H9 (cell line): ENCODE results near the gene USF3. TPM values are rescaled to one million over a fixed set of nuclear protein-coding genes. Genes with fewer than 3 reads are reported as not detected.

Experiments
- DNase-seq: peaks from one replicate; pipeline ENCODE4 v3.0.0-alpha.2; 2017
- H2AFZ ChIP-seq: one replicate; pipeline ENCODE4 v1.6.1; 2013; ENCODE audit warnings: mild to moderate bottlenecking, low read length, control low read depth, moderate library complexity
- H2AK5ac ChIP-seq: 2 replicates; pipeline ENCODE4 v1.6.1; 2013; ENCODE audit warnings: low read length, control low read depth, mixed read lengths; ENCODE audit not compliant: insufficient read length
- H2BK120ac ChIP-seq: one replicate; pipeline ENCODE4 v1.6.1; 2013; ENCODE audit warnings: low read depth, mild to moderate bottlenecking, low read length, control low read depth, inconsistent platforms; ENCODE audit not compliant: poor library complexity, severe bottlenecking
- H2BK12ac ChIP-seq: 2 replicates; pipeline ENCODE4 v1.6.1; 2013; ENCODE audit warnings: low read length, control low read depth, mixed read lengths, low read depth; ENCODE audit not compliant: insufficient read length
- H2BK15ac ChIP-seq: 2 replicates; pipeline ENCODE4 v1.6.1; 2013; ENCODE audit warnings: low read depth, low read length, control low read depth
- H2BK20ac ChIP-seq: one replicate; pipeline ENCODE4 v1.6.1; 2013; ENCODE audit warnings: low read depth, mild to moderate bottlenecking, low read length, control low read depth, inconsistent platforms; ENCODE audit not compliant: poor library complexity, severe bottlenecking
- H2BK5ac ChIP-seq: 2 replicates; pipeline ENCODE4 v1.6.1; 2013; ENCODE audit warnings: low read length, control low read depth, mixed read lengths; ENCODE audit not compliant: insufficient read length
- H3K14ac ChIP-seq: 2 replicates; pipeline ENCODE4 v1.6.1; 2013; ENCODE audit warnings: low read length, control low read depth; ENCODE audit not compliant: insufficient read depth
- H3K18ac ChIP-seq: 2 replicates; pipeline ENCODE4 v1.6.1; 2013; ENCODE audit warnings: low read depth, mild to moderate bottlenecking, mixed read lengths, low read length, control low read depth; ENCODE audit not compliant: insufficient read length
- H3K23ac ChIP-seq: 2 replicates; pipeline ENCODE4 v1.6.1; 2013; ENCODE audit warnings: low read length, control low read depth, mixed read lengths, low read depth; ENCODE audit not compliant: insufficient read length
- H3K23me2 ChIP-seq: 2 replicates; pipeline ENCODE4 v1.6.1; 2013; ENCODE audit warnings: low read depth, mild to moderate bottlenecking, mixed read lengths, low read length, control low read depth; ENCODE audit not compliant: insufficient read length, poor library complexity, severe bottlenecking
- H3K27ac ChIP-seq: 2 replicates; pipeline ENCODE4 v1.5.1; 2013; ENCODE audit warnings: low read length, control low read depth, mixed read lengths, low read depth; ENCODE audit not compliant: insufficient read length
- H3K27me3 ChIP-seq: 2 replicates; pipeline ENCODE4 v1.6.1; 2013; ENCODE audit warnings: low read length, control low read depth, inconsistent platforms; ENCODE audit not compliant: insufficient read depth
- H3K4ac ChIP-seq: 2 replicates; pipeline ENCODE4 v1.6.1; 2013; ENCODE audit warnings: low read depth, mild to moderate bottlenecking, control low read depth, inconsistent platforms, low read length, moderate library complexity
- H3K4me1 ChIP-seq: 2 replicates; pipeline ENCODE4 v1.6.1; 2013; ENCODE audit warnings: low read length, control low read depth, inconsistent platforms; ENCODE audit not compliant: insufficient read depth
- H3K4me2 ChIP-seq: 2 replicates; pipeline ENCODE4 v1.6.1; 2013; ENCODE audit warnings: low read length, control low read depth, mixed read lengths; ENCODE audit not compliant: insufficient read length, insufficient read depth
- H3K56ac ChIP-seq: 2 replicates; pipeline ENCODE4 v1.6.1; 2013; ENCODE audit warnings: low read depth, mild to moderate bottlenecking, mixed read lengths, low read length, control low read depth; ENCODE audit not compliant: insufficient read length
- H3K79me1 ChIP-seq: 2 replicates; pipeline ENCODE4 v1.6.1; 2013; ENCODE audit warnings: low read depth, mild to moderate bottlenecking, moderate library complexity, low read length, control low read depth, inconsistent platforms; ENCODE audit not compliant: insufficient read depth, poor library complexity, severe bottlenecking
- H3K79me2 ChIP-seq: 2 replicates; pipeline ENCODE4 v1.6.1; 2013; ENCODE audit warnings: low read length, control low read depth, inconsistent platforms; ENCODE audit not compliant: insufficient read depth
- H3K9ac ChIP-seq: 2 replicates; pipeline ENCODE4 v1.6.1; 2013; ENCODE audit warnings: low read length, control low read depth, mixed read lengths; ENCODE audit not compliant: insufficient read length; ENCODE audit errors: extremely low read depth
- H3K9me3 ChIP-seq: one replicate; pipeline ENCODE4 v1.6.1; 2013; ENCODE audit warnings: low read depth, low read length, inconsistent platforms; ENCODE audit not compliant: control insufficient read depth
- H3T11ph ChIP-seq: one replicate; pipeline ENCODE4 v1.6.1; 2013; ENCODE audit warnings: mild to moderate bottlenecking, low read length, control low read depth, inconsistent platforms
- H4K20me1 ChIP-seq: one replicate; pipeline ENCODE4 v1.6.1; 2013; ENCODE audit not compliant: control insufficient read depth, insufficient read length, insufficient read depth
- H4K5ac ChIP-seq: 2 replicates; pipeline ENCODE4 v1.6.1; 2013; ENCODE audit warnings: low read depth, mild to moderate bottlenecking, mixed read lengths, low read length, control low read depth; ENCODE audit not compliant: insufficient read length
- H4K8ac ChIP-seq: replicated peaks from 2 replicates; pipeline ENCODE4 v1.6.1; 2013; ENCODE audit warnings: low read length, control low read depth, mixed read lengths, low read depth; ENCODE audit not compliant: insufficient read length
- H4K91ac ChIP-seq: 2 replicates; pipeline ENCODE4 v1.6.1; 2013; ENCODE audit warnings: low read depth, mild to moderate bottlenecking, moderate library complexity, mixed read lengths, low read length, control low read depth; ENCODE audit not compliant: insufficient read length
- H3K27ac Mint-ChIP-seq, 3 experiments: 2 replicates in 2 of 3; 3 replicates in 1 of 3; pipeline ENCODE4 v1.8.0; 2020 to 2021; ENCODE audit warnings: mixed read lengths in 3 of 3, mild to moderate bottlenecking in 1 of 3, moderate library complexity in 1 of 3
- H3K27me3 Mint-ChIP-seq: 2 replicates; pipeline ENCODE4 v1.8.0; 2021; ENCODE audit warnings: low read depth, mild to moderate bottlenecking, moderate library complexity, mixed read lengths
- H3K36me3 Mint-ChIP-seq, 3 experiments: 2 replicates in 2 of 3; 3 replicates in 1 of 3; pipeline ENCODE4 v1.8.0; 2020 to 2021; ENCODE audit warnings: low read depth in 3 of 3, mixed read lengths in 3 of 3; ENCODE audit not compliant: insufficient read depth in 1 of 3
- H3K4me1 Mint-ChIP-seq, 2 experiments: 2 replicates each; pipeline ENCODE4 v1.8.0; 2020; ENCODE audit warnings: mixed read lengths in 2 of 2
- H3K4me3 Mint-ChIP-seq, 2 experiments: 2 replicates in 1 of 2; 3 replicates in 1 of 2; pipeline ENCODE4 v1.8.0; 2020 to 2021; ENCODE audit warnings: mild to moderate bottlenecking in 2 of 2, mixed read lengths in 2 of 2, moderate library complexity in 1 of 2
- H3K9me3 Mint-ChIP-seq, 2 experiments: 2 replicates in 1 of 2; 3 replicates in 1 of 2; pipeline ENCODE4 v1.8.0; 2020; ENCODE audit warnings: mild to moderate bottlenecking in 2 of 2, mixed read lengths in 2 of 2, moderate library complexity in 1 of 2
- WGBS: extraction: QIAGEN DNeasy Blood & Tissue Kit; methylation state at CpG from one replicate; pipeline ENCODE4 v1.1.7; 2013; ENCODE audit warnings: missing lambda C conversion rate, low lambda C conversion rate, mixed read lengths; ENCODE audit not compliant: insufficient read length; ENCODE audit errors: extremely low coverage; 5-methylcytosine and 5-hydroxymethylcytosine counted together
- total RNA-seq: library from RNA; stranded (reverse); gene quantifications from 2 replicates; pipeline ENCODE4 v1.2.1, GENCODE V29; 2021
- TF ChIP-seq, protein P1 (sequence below): fragments of 200-600 bp; sonication (generic); conservative IDR thresholded peaks from 3 replicates; pipeline ENCODE4 v1.8.0; 2021; ENCODE audit warnings: antibody characterized with exemption, mild to moderate bottlenecking

Gene USF3
- total RNA-seq, 1 experiment from 2014 or later: 13.8 TPM

DNA sequence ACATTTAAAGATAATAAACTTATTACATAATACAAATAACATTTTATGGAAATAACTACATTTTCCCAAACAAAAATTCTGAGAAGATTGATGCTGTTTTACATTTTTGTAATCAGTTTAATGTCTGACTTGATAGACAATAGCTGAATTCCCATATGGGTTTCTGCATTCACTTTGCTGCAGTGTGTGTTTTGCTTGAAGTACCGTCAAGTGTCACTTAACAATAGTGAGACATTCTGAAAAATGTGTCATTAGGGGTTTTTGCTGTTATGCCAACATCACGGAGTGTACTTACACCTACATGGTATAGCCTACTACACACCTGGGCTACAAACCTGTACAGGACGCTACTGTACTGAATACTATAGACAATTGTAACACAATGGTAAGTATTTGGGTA lies 57.5 kb downstream of the USF3 start:
- DNase-seq: no peak
- Histone ChIP-seq H3K27me3 (no peaks in the 10 kb centered on the region), H3K14ac (no peak overlapping the region), H4K5ac (no peak overlapping the region), H3K56ac (no peak overlapping the region), H3K4me1 (no peaks in the 10 kb centered on the region), H2AFZ (no peak overlapping the region), H3K27ac (no peak overlapping the region), H4K91ac (no peak overlapping the region), H3K18ac (no peak overlapping the region), H2BK20ac (no peak overlapping the region), H2BK120ac (no peak overlapping the region), H4K8ac (no peak overlapping the region), H4K20me1 (no peaks in the 10 kb centered on the region), H3K9ac (no peak overlapping the region), H3K79me2 (no peaks in the 10 kb centered on the region), H2BK12ac (no peak overlapping the region), H2BK15ac (no peak overlapping the region), H3K4ac (no peak overlapping the region), H3K23ac (no peak overlapping the region), H2AK5ac (no peak overlapping the region), H3K23me2 (no peaks in the 10 kb centered on the region), H3K79me1 (no peaks in the 10 kb centered on the region), H3K4me2 (no peak overlapping the region), H3K9me3 (no peaks in the 10 kb centered on the region), H3T11ph (no peak overlapping the region), H2BK5ac (no peak overlapping the region)
- Mint-ChIP-seq H3K4me3 (no peak overlapping the region), H3K27ac (no peak overlapping the region), H3K9me3 (peaks cover 4 to 14% of the 10 kb centered on the region in 2 experiments; a peak in 4 of 5 replicates), H3K27me3 (peaks cover 2% of the 10 kb centered on the region; the same call in 1 of the 2 replicates), H3K36me3 (peaks cover 4% of the 10 kb centered on the region in 3 experiments; a peak in 2 of 7 replicates), H3K4me1 (no peaks in the 10 kb centered on the region)
- no CpG with 5 or more reads among the region's 3 CpGs for WGBS
- TF ChIP-seq, protein P1, sequence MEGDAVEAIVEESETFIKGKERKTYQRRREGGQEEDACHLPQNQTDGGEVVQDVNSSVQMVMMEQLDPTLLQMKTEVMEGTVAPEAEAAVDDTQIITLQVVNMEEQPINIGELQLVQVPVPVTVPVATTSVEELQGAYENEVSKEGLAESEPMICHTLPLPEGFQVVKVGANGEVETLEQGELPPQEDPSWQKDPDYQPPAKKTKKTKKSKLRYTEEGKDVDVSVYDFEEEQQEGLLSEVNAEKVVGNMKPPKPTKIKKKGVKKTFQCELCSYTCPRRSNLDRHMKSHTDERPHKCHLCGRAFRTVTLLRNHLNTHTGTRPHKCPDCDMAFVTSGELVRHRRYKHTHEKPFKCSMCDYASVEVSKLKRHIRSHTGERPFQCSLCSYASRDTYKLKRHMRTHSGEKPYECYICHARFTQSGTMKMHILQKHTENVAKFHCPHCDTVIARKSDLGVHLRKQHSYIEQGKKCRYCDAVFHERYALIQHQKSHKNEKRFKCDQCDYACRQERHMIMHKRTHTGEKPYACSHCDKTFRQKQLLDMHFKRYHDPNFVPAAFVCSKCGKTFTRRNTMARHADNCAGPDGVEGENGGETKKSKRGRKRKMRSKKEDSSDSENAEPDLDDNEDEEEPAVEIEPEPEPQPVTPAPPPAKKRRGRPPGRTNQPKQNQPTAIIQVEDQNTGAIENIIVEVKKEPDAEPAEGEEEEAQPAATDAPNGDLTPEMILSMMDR: no peak
